Gastroesophageal sphincter (tissue), 4 donors: Measurements from ENCODE around the gene FHAD1. TPM values are rescaled to one million over a fixed set of nuclear protein-coding genes. Genes with fewer than 3 reads are reported as not detected.

Experiments
- ATAC-seq: fragments of 150-250 bp; one replicate; pipeline ENCODE4 v1.9.1; 2016; ENCODE audit warnings: mild to moderate bottlenecking, moderate library complexity
- H3K27ac ChIP-seq, 4 donors: fragments of 200-600 bp; sonication (generic) in 3 of 4; 1 replicate in 3 of 4; 2 replicates in 1 of 4; pipeline ENCODE4 v1.5.1; 2016 to 2019
- H3K27me3 ChIP-seq: fragments of 200-600 bp; sonication (generic); one replicate; pipeline ENCODE4 v1.5.1; 2019
- H3K36me3 ChIP-seq, 2 donors: fragments of 200-600 bp; sonication (generic); one replicate each; pipeline ENCODE4 v1.5.1; 2019; ENCODE audit warnings: control low read depth in 1 of 2
- H3K4me1 ChIP-seq, 3 donors: fragments of 200-600 bp; sonication (generic); 1 replicate in 2 of 3; 2 replicates in 1 of 3; pipeline ENCODE4 v1.5.1; 2016 to 2019; ENCODE audit warnings: control low read depth in 2 of 3
- H3K4me3 ChIP-seq, 2 donors: fragments of 200-600 bp; sonication (generic); one replicate each; pipeline ENCODE4 v1.5.1; 2019; ENCODE audit warnings: mild to moderate bottlenecking in 1 of 2, moderate library complexity in 1 of 2
- H3K9me3 ChIP-seq, 3 donors: fragments of 200-600 bp; sonication (generic); one replicate each; pipeline ENCODE4 v1.5.1; 2017 to 2019; ENCODE audit warnings: control low read depth in 2 of 3
- CTCF ChIP-seq, 4 experiments: fragments of 200-600 bp in 2 of 4; fragments of 450-650 bp in 2 of 4; sonication (generic) in 1 of 4; IDR thresholded peaks; one replicate each; pipeline ENCODE4 v1.5.1; 2017 to 2019; ENCODE audit warnings: antibody characterized with exemption in 4 of 4, mild to moderate bottlenecking in 2 of 4, moderate library complexity in 2 of 4
- EP300 ChIP-seq: sonication (generic); formaldehyde crosslinking; IDR thresholded peaks from one replicate; pipeline ENCODE4 v1.6.1; 2017; ENCODE audit warnings: antibody characterized with exemption, mild to moderate bottlenecking
- POLR2A ChIP-seq, 2 donors: fragments of 450-650 bp; IDR thresholded peaks; one replicate each; pipeline ENCODE4 v1.6.1; 2017; ENCODE audit warnings: antibody characterized with exemption in 2 of 2, mild to moderate bottlenecking in 2 of 2, moderate library complexity in 1 of 2
- POLR2AphosphoS5 ChIP-seq: sonication (generic); formaldehyde crosslinking; IDR thresholded peaks from one replicate; pipeline ENCODE4 v1.6.1; 2017; ENCODE audit warnings: antibody characterized with exemption
- WGBS, 2 donors: methylation state at CpG; one replicate each; pipeline ENCODE4 v1.1.5; 2018; ENCODE audit warnings: low coverage in 1 of 2; 5-methylcytosine and 5-hydroxymethylcytosine counted together
- total RNA-seq, 4 donors: library from RNA; depleted of rRNA; stranded (reverse); fragments of >200 nt; gene quantifications; one replicate each; pipeline ENCODE4 v1.1.0, GENCODE V29; 2016

Gene FHAD1
- 1 to 10 TPM in 1 of 4 donors, not detected in 3; 1.1 TPM for total RNA-seq

- ATAC-seq, result peak; percentile 34
- peaks cover 8% of the 10 kb centered on the region for H3K27me3 ChIP-seq
- peaks cover 3 to 50% (median 17%) of the 10 kb centered on the region in 3 donors for H3K4me1 ChIP-seq
- WGBS, 2 donors, result 55 to 90% methylated on average over 2 of the region's 55 CpGs
- peak within 1 kb of the TSS; percentile 35 to 54 for H3K4me3 ChIP-seq
- H3K9me3 ChIP-seq, result no peaks in the 10 kb centered on the region
- H3K36me3 ChIP-seq, result no peaks in the 10 kb centered on the region
- peak within 1 kb of the TSS in 3 of 4 donors; percentile 44 to 54 (median 48) for H3K27ac ChIP-seq
- TF ChIP-seq CTCF (IDR thresholded peaks at IDR 0.05) (no peak), POLR2AphosphoS5 (no peak), POLR2A (IDR thresholded peaks at IDR 0.05) (no peak), EP300 (no peak)
Observed at GRCh38 chr1:15246960-15247614, at the start of gene FHAD1. Gene FHAD1 (plus strand): TSS chr1:15247223. CDS start chr1:15251785, 4,562 bp downstream.

- Histone ChIP-seq H3K27ac (no peak overlapping the region), H3K4me3 (no peak overlapping the region), H3K4me1 (peaks cover 0 to 29% (median 0%) of the 10 kb centered on the region in 3 donors), H3K9me3 (no peaks in the 10 kb centered on the region), H3K27me3 (no peaks in the 10 kb centered on the region), H3K36me3 (no peaks in the 10 kb centered on the region)
- TF ChIP-seq EP300 (no peak), CTCF (IDR thresholded peaks at IDR 0.05) (no peak), POLR2AphosphoS5 (no peak), POLR2A (IDR thresholded peaks at IDR 0.05) (no peak)
- no peak for ATAC-seq
- 75 to 76% methylated on average over 4 to 7 of the region's 12 CpGs for WGBS, 2 donors
Observed at GRCh38 chr1:15197591-15198447, 49.2 kb upstream of the FHAD1 start.

- TF ChIP-seq POLR2AphosphoS5 (no peak), EP300 (no peak), POLR2A (IDR thresholded peaks at IDR 0.05) (no peak), CTCF (IDR thresholded peaks at IDR 0.05) (no peak)
- Histone ChIP-seq H3K27me3 (no peaks in the 10 kb centered on the region), H3K9me3 (no peaks in the 10 kb centered on the region), H3K36me3 (no peaks in the 10 kb centered on the region), H3K27ac (no peak overlapping the region), H3K4me3 (no peak overlapping the region), H3K4me1 (peaks cover 0 to 25% (median 0%) of the 10 kb centered on the region in 3 donors)
- WGBS, 2 donors, result 63 to 83% methylated on average over 4 to 5 of the region's 8 CpGs
- ATAC-seq, result no peak
Observed at GRCh38 chr1:15198684-15199083, 48.3 kb upstream of the FHAD1 start.

GRCh38 chr1:15201221-15201620, 45.8 kb upstream of the FHAD1 start:
- no peak for ATAC-seq
- Histone ChIP-seq H3K4me3 (no peak overlapping the region), H3K36me3 (no peaks in the 10 kb centered on the region), H3K9me3 (no peaks in the 10 kb centered on the region), H3K27me3 (no peaks in the 10 kb centered on the region), H3K4me1 (peaks cover 0 to 26% (median 0%) of the 10 kb centered on the region in 3 donors), H3K27ac (peak overlapping the region in 2 of 4 donors; percentile 40 to 67)
- no peak for TF ChIP-seq POLR2A (IDR thresholded peaks at IDR 0.05)
- TF ChIP-seq CTCF (IDR thresholded peaks at IDR 0.05), result no peak
- TF ChIP-seq POLR2AphosphoS5, result no peak
- TF ChIP-seq EP300, result no peak
- WGBS, 2 donors, result 27 to 56% methylated on average over 2 to 3 of the region's 4 CpGs
